HepG2 (cell line): ENCODE measurements around the gene HELZ. TPM values are rescaled to one million over a fixed set of nuclear protein-coding genes. Genes with fewer than 3 reads are reported as not detected.

Experiments used
- ATAC-seq: fragments of 200-7000 bp; cut with Tn5 transposase; 3 replicates; pipeline ENCODE4 v1.9.1; 2020; ENCODE audit warnings: mild to moderate bottlenecking, moderate library complexity
- BruUV-seq: library from RNA; stranded (reverse); fragments of 400-500 nt; replicated peaks from 2 replicates; lab custom pipeline; 2021; lab: Mats Ljungman, UMichigan
- CTCF ChIA-PET: fragments of 300-600 bp; formaldehyde crosslinking; extraction: SDS; loops from one replicate; lab custom pipeline; 2021; ENCODE audit warnings: low total read pairs, inconsistent platforms, low intra/inter-chr PET ratio; lab: Yijun Ruan, JAX
- POLR2A ChIA-PET: fragments of 350-600 bp; sonication (Branson Sonifier 250); formaldehyde crosslinking; loops from one replicate; lab custom pipeline; 2020; ENCODE audit warnings: antibody characterized with exemption, inconsistent platforms; lab: Yijun Ruan, JAX
- DNase-seq: peaks from one replicate; pipeline ENCODE4 v3.0.0-alpha.2; 2015; ENCODE audit warnings: low spot score
- FAIRE-seq: peaks from 3 replicates; lab custom pipeline; 2011; peaks lifted over from hg19 to GRCh38; lab: Jason Lieb, UNC
- H2AFZ ChIP-seq: one replicate; pipeline ENCODE4 v1.6.1; 2011; ENCODE audit warnings: low read length, inconsistent platforms
- H3K27ac ChIP-seq: fragments of 300-600 bp; 3 replicates; pipeline ENCODE4 v1.8.0; 2011; ENCODE audit warnings: mixed run types, mild to moderate bottlenecking, mixed read lengths, low read length, inconsistent platforms; ENCODE audit not compliant: insufficient read depth; ENCODE audit errors: extremely low read length
- H3K27me3 ChIP-seq, 2 experiments: fragments of 200-600 bp in 1 of 2; 2 replicates in 1 of 2; 3 replicates in 1 of 2; pipeline versions ENCODE4 v1.6.0 to v1.8.0; 2011; ENCODE audit warnings: low read length in 2 of 2, mild to moderate bottlenecking in 2 of 2, moderate library complexity in 2 of 2, inconsistent platforms in 1 of 2; ENCODE audit not compliant: insufficient read depth in 2 of 2, control insufficient read depth in 1 of 2
- H3K36me3 ChIP-seq, 2 experiments: fragments of 200-600 bp in 1 of 2; replicated peaks in 1 of 2; 2 replicates in 1 of 2; 3 replicates in 1 of 2; pipeline versions ENCODE4 v1.5.1 to v1.8.0; 2011; ENCODE audit warnings: low read length in 2 of 2, inconsistent platforms in 1 of 2; ENCODE audit not compliant: insufficient read depth in 2 of 2, control insufficient read depth in 1 of 2
- H3K4me1 ChIP-seq: 2 replicates; pipeline ENCODE4 v1.5.1; 2012; ENCODE audit warnings: low read length, inconsistent platforms; ENCODE audit not compliant: insufficient read depth
- H3K4me2 ChIP-seq: 2 replicates; pipeline ENCODE4 v1.6.0; 2011; ENCODE audit warnings: low read depth, low read length, inconsistent platforms
- H3K4me3 ChIP-seq, 3 experiments: fragments of 200-600 bp in 1 of 3; sonication (generic), shearing (Covaris generic) in 1 of 3; replicated peaks in 1 of 3; 2 replicates each; pipeline ENCODE4 v1.5.1; 2011 to 2016; ENCODE audit warnings: low read length in 3 of 3, inconsistent platforms in 2 of 3, low read depth in 2 of 3, mild to moderate bottlenecking in 2 of 3, control low read depth in 1 of 3, mixed read lengths in 1 of 3; ENCODE audit not compliant: insufficient read depth in 1 of 3
- H3K79me2 ChIP-seq: one replicate; pipeline ENCODE4 v1.6.1; 2011; ENCODE audit warnings: low read length, inconsistent platforms; ENCODE audit not compliant: insufficient read depth
- H3K9ac ChIP-seq: 2 replicates; pipeline ENCODE4 v1.6.0; 2011; ENCODE audit warnings: mild to moderate bottlenecking, low read depth, low read length, inconsistent platforms; ENCODE audit not compliant: insufficient read depth
- H3K9me3 ChIP-seq: 2 replicates; pipeline ENCODE4 v1.5.1; 2012; ENCODE audit warnings: mild to moderate bottlenecking, low read length
- H4K20me1 ChIP-seq: 2 replicates; pipeline ENCODE4 v1.6.0; 2011; ENCODE audit warnings: inconsistent platforms, mild to moderate bottlenecking, low read length, moderate library complexity; ENCODE audit not compliant: insufficient read depth
- BRD4 ChIP-seq: sonication (generic); formaldehyde crosslinking; IDR thresholded peaks from 2 replicates; pipeline ENCODE4 v1.4.0; 2020; ENCODE audit warnings: missing genetic modification reagents
- FOSL1 ChIP-seq: sonication (generic); formaldehyde crosslinking; IDR thresholded peaks from 2 replicates; pipeline ENCODE4 v1.9.0; 2021; ENCODE audit warnings: missing genetic modification reagents, borderline replicate concordance
- HOXA3 ChIP-seq: sonication (generic); formaldehyde crosslinking; IDR thresholded peaks from 2 replicates; pipeline ENCODE4 v1.5.0; 2020; ENCODE audit warnings: missing genetic modification reagents
- MAFF ChIP-seq: IDR thresholded peaks from 2 replicates; pipeline ENCODE4 v1.6.1; 2011; ENCODE audit warnings: low read depth, low read length, improper control_type of control experiment
- MAFG ChIP-seq: sonication (generic); formaldehyde crosslinking; IDR thresholded peaks from 2 replicates; pipeline ENCODE4 v1.5.1; 2020; ENCODE audit warnings: mild to moderate bottlenecking, missing genetic modification reagents
- MAFK ChIP-seq, 2 experiments: IDR thresholded peaks in 1 of 2; conservative IDR thresholded peaks in 1 of 2; 2 replicates each; pipeline ENCODE4 v1.6.1; 2011; ENCODE audit warnings: improper control_type of control experiment in 2 of 2, low read length in 2 of 2
- MAZ ChIP-seq, 2 experiments: sonication (generic) in 1 of 2; formaldehyde crosslinking in 1 of 2; IDR thresholded peaks; 2 replicates each; pipeline versions ENCODE4 v1.5.0 to v1.6.1; 2012 to 2020; ENCODE audit warnings: low read depth in 2 of 2, mild to moderate bottlenecking in 2 of 2, borderline replicate concordance in 1 of 2, improper control_type of control experiment in 1 of 2, low read length in 1 of 2, missing genetic modification reagents in 1 of 2, moderate library complexity in 1 of 2
- NR2F2 ChIP-seq: IDR thresholded peaks from 2 replicates; pipeline ENCODE4 v1.6.1; 2012; ENCODE audit warnings: low read depth, inconsistent platforms, borderline replicate concordance
- SKI ChIP-seq: fragments of 450-650 bp; IDR thresholded peaks from one replicate; pipeline ENCODE4 v1.6.1; 2018; ENCODE audit warnings: mild to moderate bottlenecking; ENCODE audit not compliant: partially characterized antibody
- SRSF9 ChIP-seq: fragments of 200-400 bp; formaldehyde crosslinking; IDR thresholded peaks from 2 replicates; pipeline ENCODE4 v1.6.1; 2018; ENCODE audit warnings: borderline replicate concordance, mild to moderate bottlenecking, low read depth, low read length; ENCODE audit not compliant: insufficient read depth, poor library complexity, severe bottlenecking
- SSRP1 ChIP-seq: IDR thresholded peaks from 2 replicates; pipeline ENCODE4 v1.6.1; 2016; ENCODE audit warnings: control low read depth
- ZNF121 ChIP-seq: sonication (generic); formaldehyde crosslinking; IDR thresholded peaks from 2 replicates; pipeline ENCODE4 v1.5.0; 2020; ENCODE audit warnings: mild to moderate bottlenecking, missing genetic modification reagents
- ZNF354B ChIP-seq: sonication (generic); formaldehyde crosslinking; IDR thresholded peaks from 2 replicates; pipeline ENCODE4 v1.8.0; 2022; ENCODE audit warnings: mild to moderate bottlenecking, missing genetic modification reagents
- WGBS: methylation state at CpG from one replicate; pipeline ENCODE4 v1.1.6; 2017; ENCODE audit warnings: low lambda C conversion rate; 5-methylcytosine and 5-hydroxymethylcytosine counted together
- in situ Hi-C: cut with HindIII; loops from 2 replicates; pipeline ENCODE4 v1.10.0; 2017; ENCODE audit warnings: low pct_unique_long_range_greater_than_20kb; ENCODE audit not compliant: extremely low pct_ligation_motif_present
- intact Hi-C: fragments of 100-400 bp; cut with micrococcal nuclease; formaldehyde crosslinking; loops from one replicate; pipeline ENCODE4 v1.10.0; 2022; ENCODE audit not compliant: unreplicated experiment
- polyA plus RNA-seq, 8 experiments: library from polyadenylated mRNA; depleted of rRNA in 3 of 8; stranded (reverse) in 7 of 8; unstranded in 1 of 8; fragments of >200 nt; fragmentation: Illumina TruSeq in 4 of 8; extraction: Trizol in 4 of 8; gene quantifications; 2 replicates each; pipeline versions ENCODE4 v1.2.1 to v1.2.3, GENCODE V29; 2011 to 2016; ENCODE audit warnings: low read depth in 4 of 8, missing spikeins in 1 of 8, mixed read lengths in 1 of 8; ENCODE audit not compliant: insufficient read depth in 1 of 8
- total RNA-seq, 5 experiments: library from RNA; depleted of rRNA; stranded (reverse); fragments of >200 nt; fragmentation: Illumina TruSeq; extraction: Trizol; gene quantifications; 2 replicates each; pipeline ENCODE4 v1.2.3, GENCODE V29; 2016; ENCODE audit warnings: low read depth in 1 of 5
- TF ChIP-seq, protein P1 (sequence below), 2 experiments: fragments of 450-650 bp in 1 of 2; sonication (generic) in 1 of 2; formaldehyde crosslinking; IDR thresholded peaks; 2 replicates each; pipeline versions ENCODE4 v1.5.0 to v1.8.0; 2020 to 2022; ENCODE audit warnings: mild to moderate bottlenecking in 1 of 2, missing genetic modification reagents in 1 of 2
- TF ChIP-seq, protein P2 (sequence below): sonication (generic); formaldehyde crosslinking; conservative IDR thresholded peaks from 2 replicates; pipeline ENCODE4 v1.4.0; 2020; ENCODE audit warnings: missing genetic modification reagents

Gene HELZ
- total and polyA plus RNA-seq, 2 of the 13 experiments (the other 11 are each of a cell fraction or from before 2014, with no cell fraction given), result 35.3 to 52.4 TPM

DNA sequence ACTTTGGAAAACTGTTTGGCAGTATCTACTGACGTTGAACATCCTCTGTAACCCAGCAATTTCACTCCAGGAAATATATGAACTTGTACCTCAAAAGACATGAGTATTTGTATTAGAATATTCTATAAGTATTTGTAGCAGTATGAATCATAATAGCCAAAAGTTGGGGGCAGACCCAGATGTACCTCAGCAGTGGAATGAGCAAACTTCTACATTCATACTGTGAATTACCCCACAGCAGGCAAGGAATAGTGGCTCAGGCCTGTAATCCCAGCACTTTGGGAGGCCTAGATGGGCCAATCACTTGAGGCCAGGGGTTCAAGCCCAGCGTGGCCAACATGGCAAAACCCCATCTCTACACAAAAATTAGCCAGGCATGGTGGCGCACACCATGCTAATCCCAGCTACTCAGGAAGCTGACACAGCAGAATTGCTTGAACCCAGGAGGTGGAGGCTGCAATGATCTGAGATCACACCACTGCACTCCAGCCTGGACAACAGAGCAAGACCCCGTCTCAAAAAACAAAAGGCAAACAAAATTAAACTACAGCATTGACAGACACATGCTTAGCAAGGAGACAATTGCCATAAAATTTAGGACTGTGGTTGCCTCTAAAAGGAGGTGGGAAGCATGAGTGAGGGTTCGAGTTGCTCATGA lies 11.2 kb upstream of the HELZ start:
- intact Hi-C loops, result no loop called here
- no peak for FAIRE-seq
- Histone ChIP-seq H2AFZ (no peak overlapping the region), H3K27me3 (no peaks in the 10 kb centered on the region), H3K9me3 (no peaks in the 10 kb centered on the region)
- POLR2A ChIA-PET, result no interaction called here
- 78% methylated on average over 5 of the region's 5 CpGs for WGBS
- TF ChIP-seq SSRP1 (CRISPR knock-in tag), result no peak
- peak; percentile 74 to 90 for TF ChIP-seq MAFK (conservative IDR thresholded peaks at IDR 0.05 in 1 of 2, IDR thresholded peaks at IDR 0.05 in 1 of 2; ENCODE audit: low read length in 2 of 2)
- TF ChIP-seq MAFF, result peak; percentile 70
- TF ChIP-seq ZNF121 (CRISPR knock-in tag), result peak; percentile 44; the same call in 1 of the 2 replicates
- 0 out of 2 replicates have a peak, but pooled peaks have one; percentile 12 for TF ChIP-seq MAFG (CRISPR knock-in tag)
- TF ChIP-seq MAZ (IDR thresholded peaks at IDR 0.05; ENCODE audit: borderline replicate concordance, low read depth, low read length), result no peak
- no peak for TF ChIP-seq MAZ (CRISPR knock-in tag; IDR thresholded peaks at IDR 0.05; ENCODE audit: low read depth)
- TF ChIP-seq, all 625 proteins: peak for 4
- H3K36me3 ChIP-seq, result no peaks in the 10 kb centered on the region
- CTCF ChIA-PET, result no interaction called here
- no peak overlapping the region for H3K27ac ChIP-seq
- DNase-seq (no peak), ATAC-seq (no peak)
- no peaks in the 10 kb centered on the region for H4K20me1 ChIP-seq
- H3K4me2 ChIP-seq, result no peak overlapping the region
- in situ Hi-C loops, result no loop called here
- H3K4me1 ChIP-seq, result peaks cover 53% of the 10 kb centered on the region
- no peak overlapping the region for H3K9ac ChIP-seq
- H3K79me2 ChIP-seq, result no peaks in the 10 kb centered on the region
- BruUV-seq, result no TSS peak
- H3K4me3 ChIP-seq, result no peak overlapping the region

DNA sequence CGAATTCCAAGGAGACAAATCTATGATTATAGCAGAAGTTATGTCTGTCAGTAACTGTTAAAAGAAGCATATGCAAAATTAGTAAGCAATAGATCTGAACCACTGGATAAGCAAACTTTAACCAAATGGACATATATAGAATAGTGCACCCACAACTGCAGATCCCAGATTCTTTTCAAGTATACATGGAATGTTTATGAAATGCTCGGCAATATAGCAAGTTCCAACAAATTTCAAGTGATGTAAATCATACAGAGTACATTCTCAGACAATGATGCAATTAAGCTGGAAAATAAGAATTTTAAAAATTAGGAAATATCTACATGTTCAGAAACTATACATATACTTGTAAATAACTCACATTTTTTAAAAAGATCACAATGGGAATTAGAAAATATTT lies 8.4 kb upstream of the HELZ start:
- ChIA-PET CTCF (no interaction called here), POLR2A (no interaction called here)
- H3K4me1 ChIP-seq, result peaks cover 47% of the 10 kb centered on the region
- no peak overlapping the region for H3K9ac ChIP-seq
- no peak overlapping the region for H3K27ac ChIP-seq
- H3K9me3 ChIP-seq, result no peaks in the 10 kb centered on the region
- no TSS peak for BruUV-seq
- ATAC-seq, result no peak
- no peaks in the 10 kb centered on the region for H3K79me2 ChIP-seq
- H3K4me2 ChIP-seq, result no peak overlapping the region
- FAIRE-seq, result no peak
- WGBS, result 78% methylated on average over 2 of the region's 2 CpGs
- in situ Hi-C loops (no loop called here), intact Hi-C loops (no loop called here)
- TF ChIP-seq FOSL1 (CRISPR knock-in tag) (no peak), SKI (no peak), BRD4 (CRISPR knock-in tag) (no peak), HOXA3 (CRISPR knock-in tag) (no peak), ZNF354B (no peak), NR2F2 (no peak), SRSF9 (no peak)
- TF ChIP-seq, protein P1, sequence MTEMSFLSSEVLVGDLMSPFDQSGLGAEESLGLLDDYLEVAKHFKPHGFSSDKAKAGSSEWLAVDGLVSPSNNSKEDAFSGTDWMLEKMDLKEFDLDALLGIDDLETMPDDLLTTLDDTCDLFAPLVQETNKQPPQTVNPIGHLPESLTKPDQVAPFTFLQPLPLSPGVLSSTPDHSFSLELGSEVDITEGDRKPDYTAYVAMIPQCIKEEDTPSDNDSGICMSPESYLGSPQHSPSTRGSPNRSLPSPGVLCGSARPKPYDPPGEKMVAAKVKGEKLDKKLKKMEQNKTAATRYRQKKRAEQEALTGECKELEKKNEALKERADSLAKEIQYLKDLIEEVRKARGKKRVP (CRISPR knock-in tag; IDR thresholded peaks at IDR 0.05), result no peak
- TF ChIP-seq, protein P2, sequence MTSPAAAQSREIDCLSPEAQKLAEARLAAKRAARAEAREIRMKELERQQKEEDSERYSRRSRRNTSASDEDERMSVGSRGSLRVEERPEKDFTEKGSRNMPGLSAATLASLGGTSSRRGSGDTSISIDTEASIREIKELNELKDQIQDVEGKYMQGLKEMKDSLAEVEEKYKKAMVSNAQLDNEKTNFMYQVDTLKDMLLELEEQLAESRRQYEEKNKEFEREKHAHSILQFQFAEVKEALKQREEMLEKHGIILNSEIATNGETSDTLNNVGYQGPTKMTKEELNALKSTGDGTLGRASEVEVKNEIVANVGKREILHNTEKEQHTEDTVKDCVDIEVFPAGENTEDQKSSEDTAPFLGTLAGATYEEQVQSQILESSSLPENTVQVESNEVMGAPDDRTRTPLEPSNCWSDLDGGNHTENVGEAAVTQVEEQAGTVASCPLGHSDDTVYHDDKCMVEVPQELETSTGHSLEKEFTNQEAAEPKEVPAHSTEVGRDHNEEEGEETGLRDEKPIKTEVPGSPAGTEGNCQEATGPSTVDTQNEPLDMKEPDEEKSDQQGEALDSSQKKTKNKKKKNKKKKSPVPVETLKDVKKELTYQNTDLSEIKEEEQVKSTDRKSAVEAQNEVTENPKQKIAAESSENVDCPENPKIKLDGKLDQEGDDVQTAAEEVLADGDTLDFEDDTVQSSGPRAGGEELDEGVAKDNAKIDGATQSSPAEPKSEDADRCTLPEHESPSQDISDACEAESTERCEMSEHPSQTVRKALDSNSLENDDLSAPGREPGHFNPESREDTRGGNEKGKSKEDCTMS (CRISPR knock-in tag), result no peak
- no peaks in the 10 kb centered on the region for H3K36me3 ChIP-seq
- H3K4me3 ChIP-seq, result no peak overlapping the region
- no peak overlapping the region for H2AFZ ChIP-seq
- no peaks in the 10 kb centered on the region for H4K20me1 ChIP-seq
- DNase-seq, result no peak
- H3K27me3 ChIP-seq, result no peaks in the 10 kb centered on the region
